CD14-positive monocyte (primary cell): Measurements from ENCODE around the gene ITPK1. TPM values are rescaled to one million over a fixed set of nuclear protein-coding genes. Genes with fewer than 3 reads are reported as not detected.
A peak's percentile ranks its signal among the peaks of the same experiment; 100 is the strongest.

Source experiments
- DNase-seq, 3 donors: peaks; one replicate each; pipeline ENCODE4 v3.0.0-alpha.2; 2011 to 2022
- H2AFZ ChIP-seq: 2 replicates; pipeline ENCODE4 v1.6.0; 2012; ENCODE audit warnings: mild to moderate bottlenecking, low read depth, low read length, inconsistent platforms; ENCODE audit not compliant: insufficient read depth, poor library complexity, severe bottlenecking
- H3K27ac ChIP-seq, 2 donors: 1 replicate in 1 of 2; 2 replicates in 1 of 2; pipeline ENCODE4 v1.5.1; 2012 to 2013; ENCODE audit warnings: low read length in 2 of 2, control low read depth in 1 of 2, inconsistent platforms in 1 of 2, low read depth in 1 of 2, mild to moderate bottlenecking in 1 of 2
- H3K27me3 ChIP-seq, 2 donors: one replicate each; pipeline versions ENCODE4 v1.6.0 to v1.6.1; 2011 to 2013; ENCODE audit warnings: low read length in 2 of 2; ENCODE audit not compliant: control insufficient read depth in 2 of 2, insufficient read depth in 2 of 2
- H3K36me3 ChIP-seq, 2 donors: replicated peaks in 1 of 2; 1 replicate in 1 of 2; 2 replicates in 1 of 2; pipeline versions ENCODE4 v1.5.1 to v1.6.1; 2012 to 2013; ENCODE audit warnings: low read length in 2 of 2, control low read depth in 1 of 2, inconsistent platforms in 1 of 2, mild to moderate bottlenecking in 1 of 2; ENCODE audit not compliant: insufficient read depth in 2 of 2, control insufficient read depth in 1 of 2
- H3K4me1 ChIP-seq, 2 donors: 1 replicate in 1 of 2; 2 replicates in 1 of 2; pipeline versions ENCODE4 v1.5.1 to v1.6.1; 2012 to 2013; ENCODE audit warnings: low read length in 2 of 2, control low read depth in 1 of 2, inconsistent platforms in 1 of 2, mild to moderate bottlenecking in 1 of 2, moderate library complexity in 1 of 2; ENCODE audit not compliant: insufficient read depth in 2 of 2, control insufficient read depth in 1 of 2
- H3K4me2 ChIP-seq: replicated peaks from 2 replicates; pipeline ENCODE3; 2012; ENCODE audit warnings: low read length, moderate library complexity, mild to moderate bottlenecking; ENCODE audit not compliant: poor library complexity, severe bottlenecking; ENCODE audit errors: extremely low read depth
- H3K4me3 ChIP-seq, 3 experiments: fragments of 200-600 bp in 1 of 3; sonication (generic) in 1 of 3; replicated peaks in 1 of 3; 1 replicate in 2 of 3; 2 replicates in 1 of 3; pipeline ENCODE4 v1.5.1; 2011 to 2013; ENCODE audit warnings: low read length in 3 of 3, mild to moderate bottlenecking in 3 of 3, control low read depth in 2 of 3, low read depth in 2 of 3, inconsistent platforms in 1 of 3, moderate library complexity in 1 of 3
- H3K79me2 ChIP-seq: 2 replicates; pipeline ENCODE4 v1.6.0; 2012; ENCODE audit warnings: mild to moderate bottlenecking, control low read depth, inconsistent platforms, low read length, moderate library complexity; ENCODE audit not compliant: insufficient read depth
- H3K9ac ChIP-seq: 2 replicates; pipeline ENCODE4 v1.6.0; 2017; ENCODE audit warnings: low read length, mild to moderate bottlenecking; ENCODE audit not compliant: insufficient read depth, poor library complexity, severe bottlenecking
- H3K9me3 ChIP-seq, 2 donors: replicated peaks in 1 of 2; 1 replicate in 1 of 2; 2 replicates in 1 of 2; pipeline versions ENCODE4 v1.5.1 to v1.6.1; 2012 to 2013; ENCODE audit warnings: low read length in 2 of 2, control low read depth in 1 of 2; ENCODE audit not compliant: control insufficient read depth in 1 of 2, insufficient read depth in 1 of 2
- H4K20me1 ChIP-seq: 2 replicates; pipeline ENCODE4 v1.6.0; 2012; ENCODE audit warnings: mild to moderate bottlenecking, low read length, control low read depth, moderate library complexity; ENCODE audit not compliant: insufficient read depth
- H3K27ac Mint-ChIP-seq, 7 donors: one replicate each; pipeline ENCODE4 v1.8.0; 2020; ENCODE audit warnings: mild to moderate bottlenecking in 7 of 7, mixed read lengths in 7 of 7, moderate library complexity in 6 of 7, inconsistent platforms in 2 of 7
- H3K27me3 Mint-ChIP-seq, 3 donors: one replicate each; pipeline ENCODE4 v1.8.0; 2021 to 2022; ENCODE audit warnings: low read depth in 3 of 3, mild to moderate bottlenecking in 3 of 3, mixed read lengths in 3 of 3, moderate library complexity in 3 of 3, inconsistent platforms in 1 of 3
- H3K36me3 Mint-ChIP-seq, 2 donors: one replicate each; pipeline ENCODE4 v1.8.0; 2020; ENCODE audit warnings: mixed read lengths in 2 of 2, inconsistent platforms in 1 of 2, mild to moderate bottlenecking in 1 of 2
- H3K4me1 Mint-ChIP-seq: one replicate; pipeline ENCODE4 v1.8.0; 2020; ENCODE audit warnings: mild to moderate bottlenecking, mixed read lengths
- H3K4me3 Mint-ChIP-seq, 2 donors: one replicate each; pipeline ENCODE4 v1.8.0; 2020; ENCODE audit warnings: mild to moderate bottlenecking in 2 of 2, mixed read lengths in 2 of 2, moderate library complexity in 1 of 2
- H3K9me3 Mint-ChIP-seq, 7 donors: one replicate each; pipeline ENCODE4 v1.8.0; 2020 to 2022; ENCODE audit warnings: mixed read lengths in 7 of 7, mild to moderate bottlenecking in 6 of 7, moderate library complexity in 6 of 7, inconsistent platforms in 2 of 7
- CTCF ChIP-seq: fragments of 200-600 bp; IDR thresholded peaks from one replicate; pipeline ENCODE4 v1.8.0; 2022; ENCODE audit warnings: antibody characterized with exemption, mild to moderate bottlenecking
- WGBS: methylation state at CpG from one replicate; pipeline ENCODE4 v1.1.5; 2013; ENCODE audit warnings: missing lambda C conversion rate; ENCODE audit not compliant: insufficient coverage; 5-methylcytosine and 5-hydroxymethylcytosine counted together
- intact Hi-C, 2 donors: fragments of 100-400 bp; cut with micrococcal nuclease; formaldehyde crosslinking; loops; one replicate each; pipeline versions ENCODE4 v1.15.0 to v1.15.1; 2023
- polyA plus RNA-seq, 3 donors: library from polyadenylated mRNA; depleted of rRNA in 1 of 3; unstranded in 2 of 3; stranded (reverse) in 1 of 3; fragments of 300-500 nt in 2 of 3; fragments of >200 nt in 1 of 3; fragmentation: Illumina TruSeq in 2 of 3; gene quantifications; 1 replicate in 2 of 3; 2 replicates in 1 of 3; pipeline ENCODE4 v1.2.3, GENCODE V29; 2012 to 2021

ITPK1 gene
- polyA plus RNA-seq, 3 donors: 57.1 to 144 (median 63.0) TPM

GRCh38 chr14:93110856-93111419, 4.8 kb downstream of the ITPK1 start:
- TF ChIP-seq CTCF: no peak
- H3K9me3 Mint-ChIP-seq: no peaks in the 10 kb centered on the region
- no peak overlapping the region for H3K9ac ChIP-seq
- peak overlapping the region in 1 of 2 donors; percentile 73 for H3K4me3 Mint-ChIP-seq
- H3K36me3 ChIP-seq: no peaks in the 10 kb centered on the region
- peak overlapping the region; percentile 20 for H3K4me2 ChIP-seq
- peaks cover 84% of the 10 kb centered on the region for H3K4me1 Mint-ChIP-seq
- H3K4me3 ChIP-seq: no peak overlapping the region
- intact Hi-C loops: loop anchor here (5.0 to 10.0 kb wide), 2 partner anchors 66 to 74 kb away; partner anchors contain the start of genes LYSET (in 1 of the 2) and MOAP1 (in 1 of the 2)
- peaks cover 8 to 18% of the 10 kb centered on the region in 2 donors for H3K36me3 Mint-ChIP-seq
- H3K27ac ChIP-seq: peak overlapping the region in 1 of 2 donors; percentile 71
- no peak for DNase-seq
- peak overlapping the region in 5 of 7 donors; percentile 43 to 83 (median 73) for H3K27ac Mint-ChIP-seq
- WGBS: 100% methylated on average over 1 of the region's 5 CpGs
- no peaks in the 10 kb centered on the region for H3K27me3 ChIP-seq
- H3K9me3 ChIP-seq: no peaks in the 10 kb centered on the region
- H3K27me3 Mint-ChIP-seq: peaks cover 0 to 4% (median 0%) of the 10 kb centered on the region in 3 donors
- H3K79me2 ChIP-seq: peaks cover 90% of the 10 kb centered on the region
- H2AFZ ChIP-seq: no peak overlapping the region
- H4K20me1 ChIP-seq: peaks cover 84% of the 10 kb centered on the region
- H3K4me1 ChIP-seq: peaks cover 85 to 91% of the 10 kb centered on the region in 2 donors

- Histone ChIP-seq H3K79me2 (peaks cover 100% of the 10 kb centered on the region), H3K4me2 (no peak overlapping the region), H3K4me1 (peaks cover 96 to 100% of the 10 kb centered on the region in 2 donors), H2AFZ (no peak overlapping the region), H3K27me3 (no peaks in the 10 kb centered on the region), H3K4me3 (no peak overlapping the region), H3K27ac (peak overlapping the region; percentile 22 to 71), H3K9me3 (no peaks in the 10 kb centered on the region), H4K20me1 (peaks cover 87% of the 10 kb centered on the region), H3K36me3 (no peaks in the 10 kb centered on the region), H3K9ac (no peak overlapping the region)
- WGBS: 33% methylated on average over 5 of the region's 14 CpGs
- H3K27ac Mint-ChIP-seq: peak overlapping the region; percentile 28 to 83 (median 64)
- H3K4me1 Mint-ChIP-seq: peaks cover 95% of the 10 kb centered on the region
- DNase-seq: no peak
- H3K4me3 Mint-ChIP-seq: no peak overlapping the region
- peaks cover 0 to 4% (median 0%) of the 10 kb centered on the region in 3 donors for H3K27me3 Mint-ChIP-seq
- H3K36me3 Mint-ChIP-seq: peaks cover 8 to 18% of the 10 kb centered on the region in 2 donors
- H3K9me3 Mint-ChIP-seq: no peaks in the 10 kb centered on the region
- intact Hi-C loops: loop anchor here (5.0 to 10.0 kb wide), 4 partner anchors 38 to 75 kb away; partner anchors contain the start of genes LYSET (in 1 of the 2) and MOAP1 (in 1 of the 2)
- no peak for TF ChIP-seq CTCF
Observed at GRCh38 chr14:93109572-93110481, 5.9 kb downstream of the ITPK1 start.
